ENCODE measurements around the gene ADAM8.

DNA sequence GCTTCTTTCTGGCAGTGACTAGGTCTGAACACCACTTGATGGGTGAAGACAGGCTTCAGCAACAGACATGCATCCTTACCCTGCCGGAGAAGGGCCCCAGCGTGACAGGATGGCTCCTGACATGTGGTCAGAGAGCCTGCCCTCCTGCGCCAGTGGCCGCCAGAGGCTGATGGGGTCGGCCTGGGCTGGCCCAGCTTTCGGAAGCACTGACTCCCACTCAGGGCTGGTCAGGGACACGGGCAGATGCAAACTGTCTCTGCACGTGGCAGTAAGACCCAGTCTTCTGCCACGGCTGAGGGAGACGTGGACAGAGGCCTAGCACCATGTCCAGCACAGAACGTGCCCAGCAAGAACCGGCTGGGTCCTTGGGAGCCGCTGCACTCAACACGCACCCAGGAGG is 21.8 kb upstream of the ADAM8 start:
- TF ChIP-seq, protein P1, sequence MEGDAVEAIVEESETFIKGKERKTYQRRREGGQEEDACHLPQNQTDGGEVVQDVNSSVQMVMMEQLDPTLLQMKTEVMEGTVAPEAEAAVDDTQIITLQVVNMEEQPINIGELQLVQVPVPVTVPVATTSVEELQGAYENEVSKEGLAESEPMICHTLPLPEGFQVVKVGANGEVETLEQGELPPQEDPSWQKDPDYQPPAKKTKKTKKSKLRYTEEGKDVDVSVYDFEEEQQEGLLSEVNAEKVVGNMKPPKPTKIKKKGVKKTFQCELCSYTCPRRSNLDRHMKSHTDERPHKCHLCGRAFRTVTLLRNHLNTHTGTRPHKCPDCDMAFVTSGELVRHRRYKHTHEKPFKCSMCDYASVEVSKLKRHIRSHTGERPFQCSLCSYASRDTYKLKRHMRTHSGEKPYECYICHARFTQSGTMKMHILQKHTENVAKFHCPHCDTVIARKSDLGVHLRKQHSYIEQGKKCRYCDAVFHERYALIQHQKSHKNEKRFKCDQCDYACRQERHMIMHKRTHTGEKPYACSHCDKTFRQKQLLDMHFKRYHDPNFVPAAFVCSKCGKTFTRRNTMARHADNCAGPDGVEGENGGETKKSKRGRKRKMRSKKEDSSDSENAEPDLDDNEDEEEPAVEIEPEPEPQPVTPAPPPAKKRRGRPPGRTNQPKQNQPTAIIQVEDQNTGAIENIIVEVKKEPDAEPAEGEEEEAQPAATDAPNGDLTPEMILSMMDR (IDR thresholded peaks at IDR 0.05): no peak
- no peak for TF ChIP-seq POLR2A (IDR thresholded peaks at IDR 0.05)
